PC-9 (cell line): ENCODE results near the gene PRIM2. TPM values are rescaled to one million over a fixed set of nuclear protein-coding genes. Genes with fewer than 3 reads are reported as not detected.
"Not testable (repeated sequence)": the region's sequence is repeated elsewhere in the genome, so short reads cannot be mapped to it uniquely, and the experiment has no call there.

Experiments used
- BruUV-seq: library from RNA; stranded (reverse); fragments of 400-500 nt; replicated peaks from 2 replicates; lab custom pipeline; 2021; lab: Mats Ljungman, UMichigan
- CTCF ChIA-PET: fragments of 300-600 bp; sonication (Branson Sonifier 250); formaldehyde crosslinking; loops from one replicate; lab custom pipeline; 2022; ENCODE audit warnings: antibody characterized with exemption; lab: Charles Lee
- POLR2A ChIA-PET: fragments of 300-600 bp; sonication (Branson Sonifier 250); formaldehyde crosslinking; loops from one replicate; lab custom pipeline; 2022; ENCODE audit warnings: antibody characterized with exemption; ENCODE audit not compliant: unreplicated experiment; lab: Charles Lee
- DNase-seq, 2 experiments: peaks; one replicate each; pipeline versions ENCODE4 v3.0.0 to v3.0.0-alpha.2; 2015 to 2022; ENCODE audit warnings: mixed read lengths in 1 of 2
- H2AFZ ChIP-seq: fragments of 200-600 bp; sonication (generic); 2 replicates; pipeline ENCODE4 v1.8.1; 2017; ENCODE audit warnings: antibody characterized with exemption
- H3F3A ChIP-seq: fragments of 200-600 bp; sonication (generic); 2 replicates; pipeline ENCODE4 v1.8.1; 2017; ENCODE audit warnings: antibody characterized with exemption, mild to moderate bottlenecking, low read depth; ENCODE audit not compliant: insufficient read depth
- H3K27ac ChIP-seq: fragments of 200-600 bp; sonication (generic); 2 replicates; pipeline ENCODE4 v1.6.1; 2016; ENCODE audit warnings: mixed run types
- H3K27me3 ChIP-seq: fragments of 200-600 bp; sonication (generic); 2 replicates; pipeline ENCODE4 v1.6.1; 2016; ENCODE audit warnings: low read depth, mixed run types; ENCODE audit not compliant: insufficient read depth
- H3K36me3 ChIP-seq: fragments of 200-600 bp; sonication (generic); 2 replicates; pipeline ENCODE4 v1.6.1; 2016; ENCODE audit warnings: low read depth, mixed run types
- H3K4me1 ChIP-seq: fragments of 200-600 bp; sonication (generic); replicated peaks from 2 replicates; pipeline ENCODE4 v1.6.1; 2016; ENCODE audit warnings: mixed run types; ENCODE audit not compliant: insufficient read depth
- H3K4me2 ChIP-seq: fragments of 200-600 bp; sonication (generic); 2 replicates; pipeline ENCODE4 v1.6.1; 2017; ENCODE audit warnings: mixed run types
- H3K4me3 ChIP-seq: fragments of 200-600 bp; sonication (generic); 2 replicates; pipeline ENCODE4 v1.6.1; 2016; ENCODE audit warnings: mixed run types
- H3K79me2 ChIP-seq: fragments of 200-600 bp; sonication (generic); 2 replicates; pipeline ENCODE4 v1.6.1; 2017; ENCODE audit warnings: low read depth, mixed run types
- H3K9me2 ChIP-seq: fragments of 200-600 bp; sonication (generic); 2 replicates; pipeline ENCODE4 v1.8.1; 2017; ENCODE audit warnings: mild to moderate bottlenecking; ENCODE audit not compliant: insufficient read depth
- H3K9me3 ChIP-seq: fragments of 200-600 bp; sonication (generic); 2 replicates; pipeline ENCODE4 v1.8.1; 2016; ENCODE audit warnings: low read depth; ENCODE audit not compliant: insufficient read depth
- H4K20me1 ChIP-seq: fragments of 200-600 bp; sonication (generic); 2 replicates; pipeline ENCODE4 v1.8.1; 2017; ENCODE audit not compliant: insufficient read depth
- intact Hi-C: fragments of 100-400 bp; cut with micrococcal nuclease; formaldehyde crosslinking; loops from one replicate; pipeline ENCODE4 v1.10.0; 2022; ENCODE audit not compliant: unreplicated experiment
- total RNA-seq: library from RNA; stranded (reverse); gene quantifications from 2 replicates; pipeline ENCODE4 v1.2.3, GENCODE V29; 2021

PRIM2 gene
- total RNA-seq, 1 experiment from 2014 or later = 33.3 TPM

GRCh38 chr6:57352596-57352995 lies 35.2 kb downstream of the PRIM2 start:
- DNase-seq, H3K27ac ChIP-seq, POLR2A ChIA-PET, H3K4me3 ChIP-seq, H3K9me3 ChIP-seq, H3K9me2 ChIP-seq, H3K36me3 ChIP-seq, H3K79me2 ChIP-seq, H3F3A ChIP-seq, H2AFZ ChIP-seq, H4K20me1 ChIP-seq, CTCF ChIA-PET, H3K4me2 ChIP-seq, H3K4me1 ChIP-seq, BruUV-seq, H3K27me3 ChIP-seq, intact Hi-C loops: not testable (repeated sequence)

DNA sequence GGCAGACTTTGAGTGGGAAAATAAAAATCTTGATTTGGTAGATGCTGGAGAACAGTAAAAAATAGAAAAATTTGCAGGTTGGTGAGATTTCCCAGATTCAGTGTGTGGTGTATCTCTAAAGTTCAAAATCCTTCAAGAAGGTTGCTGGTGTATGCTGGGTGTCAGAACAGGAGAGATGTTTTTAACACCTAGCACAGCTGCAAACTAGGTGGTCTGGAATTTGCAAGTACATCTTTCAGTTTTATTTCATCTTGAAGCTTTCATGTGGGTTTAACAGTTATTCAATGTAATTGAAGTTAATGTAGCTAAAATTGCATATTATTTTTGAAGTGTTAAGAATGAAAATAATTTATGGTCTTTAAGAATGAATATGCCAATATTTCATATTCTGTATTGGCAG lies 40.9 kb downstream of the PRIM2 start:
- H4K20me1 ChIP-seq, H3K27me3 ChIP-seq, H3K79me2 ChIP-seq, H3K9me2 ChIP-seq, CTCF ChIA-PET, H3K36me3 ChIP-seq, H3K4me1 ChIP-seq, H2AFZ ChIP-seq, DNase-seq, H3K27ac ChIP-seq, intact Hi-C loops, H3F3A ChIP-seq, BruUV-seq, POLR2A ChIA-PET, H3K4me3 ChIP-seq, H3K4me2 ChIP-seq, H3K9me3 ChIP-seq: not testable (repeated sequence)

DNA sequence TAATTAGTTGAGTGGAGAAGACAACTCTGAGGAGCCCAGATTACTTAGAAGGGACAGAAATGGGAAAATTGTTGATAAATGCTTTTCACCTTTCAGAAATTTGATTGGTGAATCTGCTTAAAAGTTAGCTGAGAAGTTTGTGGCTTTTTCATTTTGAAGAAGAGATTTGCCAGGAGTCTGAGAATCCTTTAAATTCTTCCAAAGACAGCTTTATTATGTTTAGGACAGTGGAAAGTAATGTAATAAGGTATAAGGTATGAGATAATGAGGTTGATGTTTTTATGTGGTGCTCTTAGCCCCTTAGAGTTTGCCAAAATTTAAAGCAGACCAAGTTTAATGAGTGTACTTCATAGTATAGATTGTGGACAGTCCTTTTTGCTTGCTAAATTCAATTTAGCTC lies 42.3 kb downstream of the PRIM2 start:
- POLR2A ChIA-PET, BruUV-seq, intact Hi-C loops, H3K4me1 ChIP-seq, DNase-seq, H3K36me3 ChIP-seq, H3K27me3 ChIP-seq, H3F3A ChIP-seq, H4K20me1 ChIP-seq, CTCF ChIA-PET, H3K27ac ChIP-seq, H3K4me2 ChIP-seq, H3K79me2 ChIP-seq, H3K9me3 ChIP-seq, H3K4me3 ChIP-seq, H2AFZ ChIP-seq, H3K9me2 ChIP-seq: not testable (repeated sequence)

- H3K27ac ChIP-seq, H3K27me3 ChIP-seq, H3K9me2 ChIP-seq, H2AFZ ChIP-seq, POLR2A ChIA-PET, H3K4me3 ChIP-seq, H3K4me2 ChIP-seq, H3K4me1 ChIP-seq, H3K79me2 ChIP-seq, CTCF ChIA-PET, H3K36me3 ChIP-seq, H3F3A ChIP-seq, BruUV-seq, DNase-seq, H3K9me3 ChIP-seq, H4K20me1 ChIP-seq, intact Hi-C loops: not testable (repeated sequence)
Measured at GRCh38 chr6:57362340-57362739, 44.9 kb downstream of the PRIM2 start.

GRCh38 chr6:57365076-57365583 lies 47.7 kb downstream of the PRIM2 start:
- CTCF ChIA-PET, H3K4me1 ChIP-seq, H3F3A ChIP-seq, H3K4me3 ChIP-seq, H4K20me1 ChIP-seq, H3K27me3 ChIP-seq, H3K4me2 ChIP-seq, POLR2A ChIA-PET, DNase-seq, BruUV-seq, H2AFZ ChIP-seq, H3K79me2 ChIP-seq, H3K36me3 ChIP-seq, H3K9me3 ChIP-seq, H3K9me2 ChIP-seq, H3K27ac ChIP-seq, intact Hi-C loops: not testable (repeated sequence)

DNA sequence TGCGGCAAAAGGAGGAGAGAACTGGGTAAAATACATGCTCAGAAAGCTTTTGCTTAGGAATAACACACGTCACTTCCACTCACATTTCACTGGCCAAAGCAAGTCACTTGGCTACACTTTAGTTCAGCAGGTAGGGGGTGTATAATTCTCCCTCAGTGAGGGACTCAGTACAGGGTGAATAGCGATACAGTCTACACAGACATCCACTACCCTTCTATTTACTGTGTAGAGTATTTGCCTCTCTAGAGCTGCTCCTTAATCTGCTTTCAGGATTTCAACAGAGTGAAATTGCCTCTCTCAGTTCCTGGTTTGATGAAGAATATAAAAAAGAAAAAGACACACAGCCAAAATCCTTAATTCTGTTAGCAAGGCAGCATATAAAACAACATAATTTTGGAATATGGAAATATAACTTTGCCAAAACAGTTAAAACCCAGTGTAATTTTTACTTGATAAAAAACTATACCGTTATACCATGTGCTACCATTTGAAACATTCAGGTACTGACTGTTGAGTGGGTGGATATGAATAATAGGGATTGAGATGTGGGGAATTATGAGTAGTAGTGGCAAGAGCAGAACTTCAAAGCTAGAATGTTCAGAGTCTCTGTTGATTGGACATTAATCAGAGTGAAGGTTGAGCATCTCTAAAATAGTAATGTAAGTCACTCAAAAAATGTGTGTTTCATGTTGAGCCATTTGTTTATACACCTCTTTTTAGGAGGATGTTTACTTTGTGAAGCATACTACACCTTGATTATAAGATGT lies 51.7 kb downstream of the PRIM2 start:
- H4K20me1 ChIP-seq, H3K36me3 ChIP-seq, H3K27me3 ChIP-seq, H3K9me2 ChIP-seq, H3K4me1 ChIP-seq, H3K4me2 ChIP-seq, BruUV-seq, H3K79me2 ChIP-seq, CTCF ChIA-PET, H3K4me3 ChIP-seq, H3F3A ChIP-seq, POLR2A ChIA-PET, H3K27ac ChIP-seq, H2AFZ ChIP-seq, H3K9me3 ChIP-seq, intact Hi-C loops, DNase-seq: not testable (repeated sequence)

- H3K27me3 ChIP-seq, BruUV-seq, H3K4me3 ChIP-seq, H3K4me1 ChIP-seq, H3K27ac ChIP-seq, H3F3A ChIP-seq, H3K9me2 ChIP-seq, H2AFZ ChIP-seq, H3K4me2 ChIP-seq, H3K36me3 ChIP-seq, H3K79me2 ChIP-seq, CTCF ChIA-PET, H4K20me1 ChIP-seq, DNase-seq, POLR2A ChIA-PET, H3K9me3 ChIP-seq, intact Hi-C loops: not testable (repeated sequence)
Measured at GRCh38 chr6:57371779-57372178, 54.3 kb downstream of the PRIM2 start.
